NT2/D1 (cell line): ENCODE data around the gene SRRM4.

Experiments used
- DNase-seq: peaks from one replicate; pipeline ENCODE4 v3.0.0-alpha.2; 2011; ENCODE audit warnings: low read depth, low spot score
- H3K27me3 ChIP-seq: 2 replicates; pipeline ENCODE4 v1.6.0; 2011; ENCODE audit warnings: mild to moderate bottlenecking; ENCODE audit not compliant: insufficient read length, insufficient read depth
- H3K36me3 ChIP-seq: 2 replicates; pipeline ENCODE4 v1.6.1; 2011; ENCODE audit warnings: mild to moderate bottlenecking, low read length, mixed read lengths; ENCODE audit not compliant: insufficient read depth, insufficient read length
- H3K4me1 ChIP-seq: 2 replicates; pipeline ENCODE4 v1.5.1; 2011; ENCODE audit not compliant: insufficient read depth, insufficient read length
- H3K4me3 ChIP-seq: 2 replicates; pipeline ENCODE4 v1.5.1; 2011; ENCODE audit warnings: low read depth; ENCODE audit not compliant: insufficient read length
- H3K9ac ChIP-seq: 2 replicates; pipeline ENCODE4 v1.6.0; 2011; ENCODE audit warnings: low read depth; ENCODE audit not compliant: insufficient read length
- H3K9me3 ChIP-seq: 2 replicates; pipeline ENCODE4 v1.5.1; 2011; ENCODE audit warnings: mild to moderate bottlenecking, low read length; ENCODE audit not compliant: insufficient read depth
- SUZ12 ChIP-seq: IDR thresholded peaks from 2 replicates; pipeline ENCODE4 v1.6.1; 2011; ENCODE audit not compliant: insufficient read length, insufficient read depth; ENCODE audit errors: extremely low read depth
- YY1 ChIP-seq: IDR thresholded peaks from 2 replicates; pipeline ENCODE4 v1.6.1; 2011; ENCODE audit not compliant: insufficient read length, insufficient read depth
- ZNF274 ChIP-seq: IDR thresholded peaks from 2 replicates; pipeline ENCODE4 v1.6.1; 2011; ENCODE audit warnings: mild to moderate bottlenecking, low read depth, low read length

The SRRM4 gene

DNA sequence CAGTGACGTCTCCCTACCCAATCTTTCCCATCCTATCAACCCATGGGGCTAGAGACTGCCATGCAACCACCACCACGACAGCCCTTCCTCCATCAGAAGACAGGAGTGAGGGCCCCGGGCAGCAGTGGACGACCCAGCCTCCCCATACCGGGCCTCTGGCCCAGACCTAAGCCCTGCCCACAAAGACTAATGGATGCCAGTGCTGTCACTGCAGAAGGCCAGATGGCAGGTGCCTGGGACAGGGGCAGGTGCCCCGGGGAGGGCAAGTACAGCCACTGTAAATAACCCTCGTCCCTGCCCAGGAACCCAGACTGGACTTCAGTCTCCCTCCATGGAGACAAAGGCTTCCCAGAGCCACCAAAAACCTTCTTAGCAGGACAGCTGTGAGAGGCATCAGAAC, 177.1 kb downstream of the SRRM4 start:
- Histone ChIP-seq H3K9me3 (no peaks in the 10 kb centered on the region), H3K36me3 (no peaks in the 10 kb centered on the region), H3K4me1 (no peaks in the 10 kb centered on the region), H3K4me3 (no peak overlapping the region), H3K9ac (no peak overlapping the region), H3K27me3 (no peaks in the 10 kb centered on the region)
- DNase-seq: no peak
- TF ChIP-seq ZNF274: no peak
- no peak for TF ChIP-seq SUZ12
- no peak for TF ChIP-seq YY1

- Histone ChIP-seq H3K27me3 (no peaks in the 10 kb centered on the region), H3K36me3 (no peaks in the 10 kb centered on the region), H3K9me3 (no peaks in the 10 kb centered on the region), H3K9ac (no peak overlapping the region), H3K4me1 (no peaks in the 10 kb centered on the region), H3K4me3 (no peak overlapping the region)
- DNase-seq: no peak
- TF ChIP-seq SUZ12: no peak
- TF ChIP-seq ZNF274: no peak
- TF ChIP-seq YY1: no peak
Observed at GRCh38 chr12:119159844-119160243, 178.5 kb downstream of the SRRM4 start.

DNA sequence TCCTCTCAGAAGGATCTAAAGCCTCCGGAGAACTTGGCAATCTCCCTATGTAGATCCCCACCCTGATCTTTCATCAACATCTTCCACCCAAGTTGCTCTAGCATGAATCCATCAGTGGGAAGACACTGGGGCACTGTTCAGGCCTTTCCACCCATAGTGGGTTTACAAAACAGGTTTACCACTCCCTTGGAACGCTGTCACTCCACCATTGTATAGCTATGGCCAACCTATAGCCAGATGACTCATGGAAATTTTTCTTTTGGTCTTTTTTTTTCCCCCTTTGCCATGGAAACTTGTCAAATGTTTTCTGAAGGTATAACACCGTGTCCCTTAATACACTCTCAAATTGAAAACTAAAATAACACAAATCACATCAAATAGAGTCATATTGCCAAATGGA, 186.6 kb downstream of the SRRM4 start:
- Histone ChIP-seq H3K36me3 (no peaks in the 10 kb centered on the region), H3K4me1 (no peaks in the 10 kb centered on the region), H3K9ac (no peak overlapping the region), H3K27me3 (no peaks in the 10 kb centered on the region), H3K9me3 (no peaks in the 10 kb centered on the region), H3K4me3 (no peak overlapping the region)
- TF ChIP-seq YY1 (no peak), ZNF274 (no peak), SUZ12 (no peak)
- no peak for DNase-seq

- Histone ChIP-seq H3K9ac (no peak overlapping the region), H3K4me3 (no peak overlapping the region), H3K36me3 (no peaks in the 10 kb centered on the region), H3K4me1 (no peaks in the 10 kb centered on the region), H3K27me3 (no peaks in the 10 kb centered on the region), H3K9me3 (no peaks in the 10 kb centered on the region)
- no peak for DNase-seq
- TF ChIP-seq ZNF274 (no peak), SUZ12 (no peak), YY1 (no peak)
Observed at GRCh38 chr12:119168721-119169120, 187.4 kb downstream of the SRRM4 start.

DNA sequence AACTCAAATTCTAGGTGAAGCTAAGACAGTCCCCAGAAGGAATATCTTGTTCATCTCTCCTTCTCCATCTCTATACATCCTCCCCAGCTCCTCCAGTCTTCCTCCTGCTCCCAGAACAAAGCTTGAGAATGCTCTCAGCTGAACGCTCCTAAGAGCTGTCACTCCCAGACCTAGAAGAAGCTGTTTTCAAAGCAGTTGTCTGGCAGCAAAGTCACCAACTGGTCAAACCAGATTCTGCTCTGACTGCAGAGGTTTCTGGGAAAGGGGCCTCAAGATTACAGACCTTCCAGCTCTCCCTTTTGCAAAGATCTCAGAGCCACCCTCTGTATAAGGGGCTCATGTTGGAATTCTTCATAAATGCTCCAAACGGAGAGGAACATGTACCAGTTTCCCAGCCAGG, 187.8 kb downstream of the SRRM4 start:
- Histone ChIP-seq H3K4me3 (no peak overlapping the region), H3K4me1 (no peaks in the 10 kb centered on the region), H3K27me3 (no peaks in the 10 kb centered on the region), H3K36me3 (no peaks in the 10 kb centered on the region), H3K9me3 (no peaks in the 10 kb centered on the region), H3K9ac (no peak overlapping the region)
- no peak for TF ChIP-seq ZNF274
- TF ChIP-seq YY1: no peak
- no peak for TF ChIP-seq SUZ12
- DNase-seq: no peak

- TF ChIP-seq ZNF274 (no peak), SUZ12 (no peak), YY1 (no peak)
- H3K36me3 ChIP-seq: no peaks in the 10 kb centered on the region
- H3K9ac ChIP-seq: no peak overlapping the region
- no peak overlapping the region for H3K4me3 ChIP-seq
- H3K4me1 ChIP-seq: no peaks in the 10 kb centered on the region
- no peaks in the 10 kb centered on the region for H3K9me3 ChIP-seq
- no peak for DNase-seq
- H3K27me3 ChIP-seq: no peaks in the 10 kb centered on the region
Observed at GRCh38 chr12:119171291-119171690, 189.9 kb downstream of the SRRM4 start.

- TF ChIP-seq ZNF274 (no peak), YY1 (no peak), SUZ12 (no peak)
- Histone ChIP-seq H3K9ac (no peak overlapping the region), H3K9me3 (no peaks in the 10 kb centered on the region), H3K27me3 (no peaks in the 10 kb centered on the region), H3K36me3 (no peaks in the 10 kb centered on the region), H3K4me3 (no peak overlapping the region), H3K4me1 (no peaks in the 10 kb centered on the region)
- no peak for DNase-seq
Observed at GRCh38 chr12:119171691-119172425, 190.5 kb downstream of the SRRM4 start.

GRCh38 chr12:119175081-119175480, 193.7 kb downstream of the SRRM4 start:
- peaks cover 9% of the 10 kb centered on the region for H3K4me1 ChIP-seq
- no peaks in the 10 kb centered on the region for H3K27me3 ChIP-seq
- H3K36me3 ChIP-seq: no peaks in the 10 kb centered on the region
- TF ChIP-seq ZNF274 (no peak), SUZ12 (no peak), YY1 (no peak)
- DNase-seq: no peak
- H3K9ac ChIP-seq: no peak overlapping the region
- H3K4me3 ChIP-seq: no peak overlapping the region
- no peaks in the 10 kb centered on the region for H3K9me3 ChIP-seq
